Immature natural killer cell (primary cell): ENCODE results near the gene PPP1R26. TPM values are rescaled to one million over a fixed set of nuclear protein-coding genes. Genes with fewer than 3 reads are reported as not detected.

Experiments used
- DNase-seq, 3 donors: peaks; one replicate each; pipeline ENCODE4 v3.0.0; 2022; ENCODE audit warnings: mixed read lengths in 1 of 3
- H3K27ac Mint-ChIP-seq, 6 donors: one replicate each; pipeline ENCODE4 v1.8.0; 2020; ENCODE audit warnings: mixed read lengths in 6 of 6, mild to moderate bottlenecking in 5 of 6, inconsistent platforms in 4 of 6, moderate library complexity in 3 of 6
- H3K27me3 Mint-ChIP-seq, 3 donors: one replicate each; pipeline ENCODE4 v1.8.0; 2020 to 2021; ENCODE audit warnings: low read depth in 3 of 3, mild to moderate bottlenecking in 3 of 3, mixed read lengths in 3 of 3, moderate library complexity in 3 of 3, inconsistent platforms in 1 of 3
- H3K36me3 Mint-ChIP-seq, 3 donors: one replicate each; pipeline ENCODE4 v1.8.0; 2020; ENCODE audit warnings: mixed read lengths in 3 of 3, inconsistent platforms in 2 of 3, mild to moderate bottlenecking in 2 of 3
- H3K4me1 Mint-ChIP-seq, 2 donors: one replicate each; pipeline ENCODE4 v1.8.0; 2020; ENCODE audit warnings: inconsistent platforms in 2 of 2, mild to moderate bottlenecking in 2 of 2, mixed read lengths in 2 of 2, moderate library complexity in 1 of 2
- H3K4me3 Mint-ChIP-seq, 5 donors: one replicate each; pipeline ENCODE4 v1.8.0; 2020; ENCODE audit warnings: mild to moderate bottlenecking in 5 of 5, mixed read lengths in 5 of 5, inconsistent platforms in 3 of 5, moderate library complexity in 3 of 5
- H3K9me3 Mint-ChIP-seq, 6 donors: one replicate each; pipeline ENCODE4 v1.8.0; 2020; ENCODE audit warnings: mild to moderate bottlenecking in 6 of 6, mixed read lengths in 6 of 6, inconsistent platforms in 4 of 6, moderate library complexity in 3 of 6
- polyA plus RNA-seq, 3 donors: library from polyadenylated mRNA; unstranded; fragments of 300-500 nt; fragmentation: Illumina TruSeq; gene quantifications; one replicate each; pipeline ENCODE4 v1.2.3, GENCODE V29; 2021

PPP1R26 gene
- polyA plus RNA-seq, 3 donors from 2014 or later = 0.29 to 1.2 (median 0.39) TPM

- H3K27ac Mint-ChIP-seq = no peak overlapping the region
- no peaks in the 10 kb centered on the region for H3K9me3 Mint-ChIP-seq
- no peak for DNase-seq
Measured at GRCh38 chr9:135517407-135517822, 37.8 kb downstream of the PPP1R26 start.

GRCh38 chr9:135519179-135519971 lies 39.8 kb downstream of the PPP1R26 start:
- Mint-ChIP-seq H3K36me3 (no peaks in the 10 kb centered on the region), H3K9me3 (no peaks in the 10 kb centered on the region), H3K27me3 (peaks cover 0 to 3% (median 0%) of the 10 kb centered on the region in 3 donors), H3K4me1 (no peaks in the 10 kb centered on the region), H3K27ac (no peak overlapping the region), H3K4me3 (no peak overlapping the region)
- no peak for DNase-seq

More at GRCh38 chr9:135517407-135517822, 37.8 kb downstream of the PPP1R26 start:
- no peak overlapping the region for H3K4me3 Mint-ChIP-seq
- peaks cover 1 to 3% (median 3%) of the 10 kb centered on the region in 3 donors for H3K27me3 Mint-ChIP-seq
- H3K4me1 Mint-ChIP-seq = no peaks in the 10 kb centered on the region
- no peaks in the 10 kb centered on the region for H3K36me3 Mint-ChIP-seq

- Mint-ChIP-seq H3K27ac (no peak within 1 kb of the TSS), H3K4me3 (no peak within 1 kb of the TSS), H3K4me1 (no peaks in the 10 kb centered on the region), H3K27me3 (peaks cover 0 to 3% (median 0%) of the 10 kb centered on the region in 3 donors), H3K9me3 (no peaks in the 10 kb centered on the region), H3K36me3 (no peaks in the 10 kb centered on the region)
- no peak for DNase-seq
Measured at GRCh38 chr9:135520916-135521607, 41.5 kb downstream of the PPP1R26 start, which contains the start of gene LCN1. Gene LCN1, plus strand, starts transcription at chr9:135521440. Its CDS starts 58 bp downstream, at chr9:135521498.

GRCh38 chr9:135521608-135522095 lies 42.1 kb downstream of the PPP1R26 start:
- Mint-ChIP-seq H3K4me1 (no peaks in the 10 kb centered on the region), H3K27ac (no peak overlapping the region)

GRCh38 chr9:135522137-135522877 lies 42.7 kb downstream of the PPP1R26 start:
- H3K9me3 Mint-ChIP-seq = no peaks in the 10 kb centered on the region
- H3K4me3 Mint-ChIP-seq = no peak overlapping the region
- no peak for DNase-seq
- peaks cover 0 to 3% (median 0%) of the 10 kb centered on the region in 3 donors for H3K27me3 Mint-ChIP-seq
- no peaks in the 10 kb centered on the region for H3K4me1 Mint-ChIP-seq
- H3K36me3 Mint-ChIP-seq = no peaks in the 10 kb centered on the region
- no peak overlapping the region for H3K27ac Mint-ChIP-seq

More at GRCh38 chr9:135521608-135522095, 42.1 kb downstream of the PPP1R26 start:
- peaks cover 0 to 3% (median 0%) of the 10 kb centered on the region in 3 donors for H3K27me3 Mint-ChIP-seq
- no peak overlapping the region for H3K4me3 Mint-ChIP-seq
- no peak for DNase-seq
- no peaks in the 10 kb centered on the region for H3K36me3 Mint-ChIP-seq
- H3K9me3 Mint-ChIP-seq = no peaks in the 10 kb centered on the region

GRCh38 chr9:135522931-135523330 lies 43.3 kb downstream of the PPP1R26 start:
- H3K36me3 Mint-ChIP-seq = no peaks in the 10 kb centered on the region
- no peaks in the 10 kb centered on the region for H3K4me1 Mint-ChIP-seq
- no peak overlapping the region for H3K4me3 Mint-ChIP-seq
- H3K27ac Mint-ChIP-seq = no peak overlapping the region
- H3K9me3 Mint-ChIP-seq = no peaks in the 10 kb centered on the region
- peaks cover 0 to 3% (median 0%) of the 10 kb centered on the region in 3 donors for H3K27me3 Mint-ChIP-seq
- no peak for DNase-seq

- no peak overlapping the region for H3K27ac Mint-ChIP-seq
- H3K4me1 Mint-ChIP-seq = no peaks in the 10 kb centered on the region
- H3K27me3 Mint-ChIP-seq = no peaks in the 10 kb centered on the region
- no peaks in the 10 kb centered on the region for H3K9me3 Mint-ChIP-seq
- no peaks in the 10 kb centered on the region for H3K36me3 Mint-ChIP-seq
- DNase-seq = no peak
- no peak overlapping the region for H3K4me3 Mint-ChIP-seq
Measured at GRCh38 chr9:135523521-135524129, 44.0 kb downstream of the PPP1R26 start.

GRCh38 chr9:135524130-135524861 lies 44.7 kb downstream of the PPP1R26 start:
- DNase-seq = no peak
- Mint-ChIP-seq H3K4me1 (no peaks in the 10 kb centered on the region), H3K27me3 (no peaks in the 10 kb centered on the region), H3K4me3 (no peak overlapping the region), H3K9me3 (no peaks in the 10 kb centered on the region), H3K36me3 (no peaks in the 10 kb centered on the region), H3K27ac (no peak overlapping the region)

GRCh38 chr9:135525241-135526088 lies 45.9 kb downstream of the PPP1R26 start:
- peaks cover 0 to 1% (median 0%) of the 10 kb centered on the region in 6 donors for H3K9me3 Mint-ChIP-seq
- DNase-seq = no peak
- H3K27ac Mint-ChIP-seq = no peak overlapping the region
- H3K27me3 Mint-ChIP-seq = no peaks in the 10 kb centered on the region
- no peaks in the 10 kb centered on the region for H3K36me3 Mint-ChIP-seq
- no peaks in the 10 kb centered on the region for H3K4me1 Mint-ChIP-seq
- no peak overlapping the region for H3K4me3 Mint-ChIP-seq

GRCh38 chr9:135526089-135526729 lies 46.6 kb downstream of the PPP1R26 start:
- peaks cover 0 to 1% (median 0%) of the 10 kb centered on the region in 6 donors for H3K9me3 Mint-ChIP-seq
- no peak overlapping the region for H3K27ac Mint-ChIP-seq
- DNase-seq = no peak
- no peaks in the 10 kb centered on the region for H3K4me1 Mint-ChIP-seq
- no peaks in the 10 kb centered on the region for H3K36me3 Mint-ChIP-seq
- no peaks in the 10 kb centered on the region for H3K27me3 Mint-ChIP-seq
- H3K4me3 Mint-ChIP-seq = no peak overlapping the region

- H3K27ac Mint-ChIP-seq = no peak overlapping the region
- H3K4me1 Mint-ChIP-seq = no peaks in the 10 kb centered on the region
- no peaks in the 10 kb centered on the region for H3K27me3 Mint-ChIP-seq
- H3K36me3 Mint-ChIP-seq = no peaks in the 10 kb centered on the region
- no peak for DNase-seq
- H3K9me3 Mint-ChIP-seq = peaks cover 0 to 1% (median 0%) of the 10 kb centered on the region in 6 donors
- no peak overlapping the region for H3K4me3 Mint-ChIP-seq
Measured at GRCh38 chr9:135526730-135527571, 47.4 kb downstream of the PPP1R26 start.
